Epithelial cell of prostate (primary cell): ENCODE data around the gene MCHR2.
"Not testable (repeated sequence)": the region's sequence is repeated elsewhere in the genome, so short reads cannot be mapped to it uniquely, and the experiment has no call there.

ENCODE experiments used
- DNase-seq: peaks from one replicate; pipeline ENCODE4 v3.0.0-alpha.2; 2011; ENCODE audit warnings: low read depth, low spot score
- H3K27ac ChIP-seq: fragments of 450-650 bp; 2 replicates; pipeline ENCODE4 v1.5.1; 2017; ENCODE audit warnings: mild to moderate bottlenecking

Gene MCHR2, protein sequence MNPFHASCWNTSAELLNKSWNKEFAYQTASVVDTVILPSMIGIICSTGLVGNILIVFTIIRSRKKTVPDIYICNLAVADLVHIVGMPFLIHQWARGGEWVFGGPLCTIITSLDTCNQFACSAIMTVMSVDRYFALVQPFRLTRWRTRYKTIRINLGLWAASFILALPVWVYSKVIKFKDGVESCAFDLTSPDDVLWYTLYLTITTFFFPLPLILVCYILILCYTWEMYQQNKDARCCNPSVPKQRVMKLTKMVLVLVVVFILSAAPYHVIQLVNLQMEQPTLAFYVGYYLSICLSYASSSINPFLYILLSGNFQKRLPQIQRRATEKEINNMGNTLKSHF

DNA sequence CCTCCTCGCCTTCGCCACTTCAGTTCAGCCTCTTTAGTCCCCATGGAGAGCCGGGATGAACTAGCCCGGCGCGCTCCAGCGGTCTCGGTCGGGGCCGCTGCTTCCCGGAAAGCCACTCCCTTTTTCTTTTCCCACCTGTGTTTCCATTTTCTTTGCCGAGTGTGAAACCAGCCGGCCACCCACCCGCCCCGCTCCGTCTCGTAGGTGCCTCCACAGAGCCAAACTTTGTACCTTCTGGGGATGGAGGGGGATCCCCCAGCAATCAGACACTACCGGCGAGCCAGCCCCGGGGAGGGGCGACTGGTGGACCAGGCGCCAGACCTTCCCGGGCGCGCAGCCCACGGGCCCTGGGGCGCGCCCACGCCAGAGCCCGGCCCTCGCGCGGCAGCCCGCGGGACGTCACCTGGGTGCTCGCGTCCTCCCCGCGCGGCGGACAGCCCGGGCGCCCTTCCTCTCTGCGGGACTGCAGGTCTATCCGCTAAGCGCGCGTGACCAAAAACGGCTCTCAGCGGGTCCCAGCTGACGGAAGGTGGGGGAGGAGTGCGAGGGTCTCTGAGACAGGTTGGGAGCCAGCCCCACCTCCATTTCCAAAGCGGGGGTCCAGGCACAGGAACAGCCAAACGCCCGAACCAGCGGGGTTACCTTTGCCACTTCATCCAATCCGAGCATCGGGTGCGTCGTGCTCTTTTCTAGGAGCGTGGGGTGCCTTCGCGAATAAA, at the start of gene MCHR2:
Gene MCHR2 (minus strand): TSS at position 691 of the 719 bp plus-strand sequence. CDS start 38,076 bp downstream, outside the sequence.
- DNase-seq, result no peak

DNA sequence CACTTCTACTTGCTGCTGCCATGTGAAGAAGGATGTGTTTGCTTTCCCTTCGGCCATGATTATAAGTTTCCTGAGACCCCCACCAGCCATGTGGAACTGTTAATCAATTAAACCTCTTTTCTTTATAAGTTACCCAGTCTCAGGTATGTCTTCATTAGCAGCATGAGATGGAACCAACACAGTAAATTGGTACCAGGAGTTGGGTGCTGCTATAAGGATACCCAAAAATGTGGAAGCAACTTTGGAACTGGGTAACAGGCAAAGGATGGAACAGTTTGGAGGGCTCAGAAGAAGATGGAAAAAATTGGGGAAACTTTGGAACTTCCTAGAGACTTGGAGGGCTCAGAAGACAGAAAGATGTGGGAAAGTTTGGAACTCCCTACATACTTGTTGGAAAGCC, 44.5 kb upstream of the MCHR2 start:
- not testable (repeated sequence) for DNase-seq

More for the DNA sequence above, at the start of gene MCHR2:
- no peak within 1 kb of the TSS for H3K27ac ChIP-seq

DNA sequence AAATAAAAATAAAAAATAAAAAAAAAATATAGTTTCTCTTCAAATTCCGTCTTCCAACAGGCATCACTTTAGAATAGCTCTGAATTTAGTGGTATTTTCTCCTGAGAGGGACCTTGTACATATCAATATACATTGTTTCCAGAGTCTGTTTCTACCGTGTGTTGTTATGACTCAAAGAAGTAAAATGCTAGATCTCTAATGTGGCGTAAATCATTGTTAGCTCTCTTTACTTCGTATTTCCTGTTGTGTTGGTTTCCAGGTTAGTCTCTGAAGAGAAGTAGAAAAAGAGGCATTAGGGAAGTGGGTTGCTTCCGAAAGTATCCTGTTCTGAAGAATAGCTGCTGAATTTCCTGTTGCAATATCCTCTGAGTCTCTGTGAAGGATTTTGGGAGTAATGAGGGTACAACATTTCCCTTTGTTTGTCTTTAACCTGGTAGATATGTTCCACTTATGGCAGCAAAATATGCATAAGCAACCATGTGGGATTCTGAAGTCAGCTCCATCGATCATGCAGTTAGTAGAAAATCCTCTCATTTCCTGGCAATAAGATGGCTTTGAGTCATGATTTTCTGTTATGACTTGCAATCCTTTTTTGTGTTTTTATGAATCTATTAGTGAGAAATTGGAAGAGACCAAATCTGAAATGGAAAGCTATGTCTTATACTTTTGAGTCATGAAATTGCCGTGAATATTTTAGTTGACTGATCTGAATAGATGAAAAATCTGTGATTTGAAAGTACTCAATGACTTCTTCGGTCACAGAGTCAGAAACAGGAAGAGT, 42.0 kb upstream of the MCHR2 start:
- H3K27ac ChIP-seq, result no peak overlapping the region
- no peak for DNase-seq

More for the DNA sequence above, 44.5 kb upstream of the MCHR2 start:
- not testable (repeated sequence) for H3K27ac ChIP-seq

DNA sequence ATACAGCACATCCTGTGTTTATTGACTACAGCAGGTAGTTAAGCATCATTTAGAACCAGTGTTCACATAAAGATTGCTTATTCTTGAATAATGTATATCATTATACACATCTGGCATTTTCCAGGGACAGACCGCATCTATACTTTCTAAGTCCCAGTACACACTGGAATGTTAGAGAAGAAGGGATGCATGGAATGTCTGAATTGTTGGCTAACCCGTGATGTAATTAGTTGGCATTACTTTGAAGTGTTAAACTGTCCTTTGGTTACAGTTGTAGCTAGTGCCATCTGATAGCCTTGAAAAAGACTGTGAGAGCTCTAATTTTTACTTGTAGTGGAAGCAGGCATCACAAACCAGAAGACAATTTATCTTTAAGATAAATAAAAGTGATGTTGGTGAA, 29.8 kb upstream of the MCHR2 start:
- DNase-seq, result no peak
- no peak overlapping the region for H3K27ac ChIP-seq

DNA sequence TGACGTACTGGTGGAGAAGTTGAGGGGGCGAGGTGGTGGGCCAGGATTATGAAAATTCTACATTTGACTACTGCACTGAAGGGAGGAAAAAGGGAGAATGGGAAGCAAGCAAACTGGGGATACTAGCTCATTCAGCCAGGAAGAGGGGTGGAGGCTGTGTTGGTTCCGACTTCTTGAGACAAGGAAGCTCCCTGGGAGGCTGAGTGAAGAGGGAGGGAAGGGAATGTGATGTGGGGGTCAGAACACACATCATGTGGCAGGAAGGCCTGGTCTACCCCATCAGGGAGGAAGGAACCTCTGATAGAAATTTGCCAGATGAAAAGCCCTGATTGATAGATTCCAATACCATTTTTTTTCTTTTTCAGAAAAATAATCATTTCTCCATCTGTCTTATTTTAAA, 28.8 kb upstream of the MCHR2 start:
- no peak overlapping the region for H3K27ac ChIP-seq
- DNase-seq, result no peak

DNA sequence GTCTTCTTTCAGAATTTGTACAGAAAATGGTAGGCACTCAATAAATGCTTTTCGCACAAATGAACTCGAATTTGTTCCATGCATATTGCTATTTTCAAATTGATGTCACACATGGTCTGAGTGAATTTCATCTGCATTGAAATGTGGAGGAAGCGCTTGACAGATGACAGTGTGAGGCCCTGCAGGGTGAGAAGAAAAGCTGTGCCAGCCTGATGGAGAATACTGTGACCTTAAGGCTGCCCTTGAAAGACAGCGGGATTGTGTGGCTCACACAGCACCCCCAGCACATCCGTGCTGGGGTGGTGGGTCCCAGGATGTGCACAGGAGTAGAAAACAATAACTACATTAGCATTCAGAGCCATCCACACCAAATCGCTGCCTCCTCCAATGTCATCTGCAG, 14.8 kb upstream of the MCHR2 start:
- DNase-seq, result no peak
- no peak overlapping the region for H3K27ac ChIP-seq

DNA sequence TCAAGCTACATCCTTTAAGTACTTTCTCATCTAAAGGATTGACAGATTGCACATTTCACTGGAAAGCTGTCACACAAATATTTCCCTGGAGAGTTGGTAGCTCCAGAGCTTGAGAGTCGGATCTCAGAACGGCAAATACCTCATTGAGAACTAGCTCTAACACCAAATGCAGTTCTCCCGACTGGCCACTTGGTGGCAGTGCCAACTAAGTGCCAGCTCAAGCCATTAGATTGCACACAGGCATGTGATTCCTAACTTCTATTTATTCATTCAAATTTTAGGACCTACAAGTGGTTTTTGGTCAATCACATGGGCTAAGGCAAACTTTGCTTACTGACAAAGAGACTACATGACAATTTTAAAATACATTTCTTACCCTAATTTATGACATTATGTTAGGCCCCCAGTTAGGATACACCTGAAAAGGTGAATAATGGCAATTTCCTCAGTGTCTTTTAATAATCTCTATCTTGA, 7.9 kb upstream of the MCHR2 start:
- H3K27ac ChIP-seq, result no peak overlapping the region

DNA sequence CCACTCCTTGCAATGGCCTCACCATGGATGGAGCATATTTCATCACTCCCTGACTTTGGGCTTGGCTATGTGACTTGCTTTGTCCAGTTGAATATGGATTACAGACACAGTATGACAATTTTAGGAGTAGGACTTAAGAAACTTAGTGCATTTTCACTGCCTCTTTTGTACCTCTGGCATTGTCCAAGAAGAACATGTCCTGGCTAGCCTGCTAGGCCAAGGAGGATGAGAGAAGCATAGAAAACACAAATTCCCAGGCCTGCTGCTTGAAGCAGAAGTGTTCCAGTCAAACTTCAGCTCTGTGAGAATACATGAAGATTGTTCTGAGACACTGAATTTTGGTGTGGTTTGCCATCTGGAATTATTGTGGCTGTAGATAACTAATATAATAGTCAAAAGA, 3.1 kb upstream of the MCHR2 start:
- H3K27ac ChIP-seq, result no peak overlapping the region
- DNase-seq, result no peak

More for the DNA sequence above, 7.9 kb upstream of the MCHR2 start:
- no peak for DNase-seq

DNA sequence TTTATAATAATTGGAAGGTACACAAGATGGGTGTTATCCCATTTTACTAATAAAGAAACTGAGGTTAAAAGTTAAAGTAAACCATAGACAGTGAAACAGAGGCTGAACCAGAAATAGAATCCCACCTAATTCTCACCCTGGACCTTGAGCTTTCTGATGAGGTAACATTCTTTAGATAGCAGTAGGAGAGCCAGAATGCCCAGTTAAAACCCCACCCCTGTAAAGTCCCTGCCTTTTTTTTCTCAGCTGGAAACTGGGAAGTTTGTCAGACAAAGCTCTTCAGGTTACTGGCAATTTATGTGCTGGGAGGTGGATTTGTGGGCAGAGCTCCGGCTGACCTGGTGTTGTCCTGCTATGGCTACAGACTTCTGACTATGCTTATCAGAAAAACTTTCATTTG, 1.9 kb upstream of the MCHR2 start:
- no peak for DNase-seq
- H3K27ac ChIP-seq, result no peak overlapping the region

DNA sequence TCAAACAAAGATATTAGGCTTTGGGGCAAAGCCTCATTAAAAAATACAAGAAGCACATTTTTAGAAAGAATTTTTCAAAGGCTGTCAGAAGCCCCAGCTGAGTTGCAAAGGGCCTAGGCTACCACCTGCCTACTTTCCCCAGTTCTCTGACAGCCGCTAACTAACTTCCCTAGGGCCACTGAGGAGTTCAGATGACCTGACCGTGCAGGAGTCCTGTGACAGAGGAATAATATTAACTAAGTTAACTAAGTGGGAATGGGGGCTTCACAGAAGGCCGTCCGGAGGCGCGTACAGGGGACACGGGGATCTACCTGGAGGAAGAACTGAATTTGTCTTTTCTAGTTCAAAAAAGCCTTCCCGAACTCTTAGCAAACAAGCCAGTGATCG, 884 bp downstream of the MCHR2 start:
- DNase-seq, result no peak
- H3K27ac ChIP-seq, result no peak overlapping the region

DNA sequence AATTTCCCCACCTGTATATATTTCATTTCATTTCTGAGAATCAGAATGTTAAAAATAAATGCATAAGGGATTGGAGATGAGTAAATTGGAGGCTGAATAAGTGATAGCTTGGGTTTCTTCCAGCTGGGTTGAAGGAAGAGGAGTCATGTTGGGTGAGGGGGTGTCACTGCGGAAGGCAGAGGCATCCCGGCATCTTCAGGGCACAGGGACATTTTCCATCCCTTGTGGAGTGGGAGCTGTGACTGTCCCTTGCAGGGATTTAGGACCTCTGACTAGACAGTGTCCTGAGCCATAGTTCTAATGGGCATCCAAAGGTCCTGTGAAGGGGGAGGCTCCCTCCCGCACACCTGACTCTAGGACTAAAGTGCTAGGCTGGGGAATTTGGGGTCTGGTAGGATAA, 2.1 kb downstream of the MCHR2 start:
- no peak for DNase-seq
- no peak overlapping the region for H3K27ac ChIP-seq

DNA sequence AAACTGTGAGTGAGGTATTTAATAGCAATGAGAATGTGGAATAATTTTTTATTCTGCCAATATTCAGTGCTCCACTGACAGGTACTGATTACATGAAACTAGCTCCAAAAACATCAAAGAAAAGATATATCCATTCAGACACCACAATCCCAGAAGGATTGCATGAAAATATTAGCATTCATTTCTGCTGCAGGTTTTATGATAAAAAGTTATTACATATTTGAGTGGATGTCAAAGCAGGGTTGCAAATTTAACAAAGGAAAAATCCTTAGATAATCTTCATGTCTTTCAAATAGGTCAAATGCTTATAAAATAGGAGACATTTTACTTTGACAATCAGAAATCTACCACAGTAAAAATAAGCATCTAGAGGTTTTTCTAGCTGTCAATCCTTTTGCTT, 13.3 kb downstream of the MCHR2 start:
- no peak for DNase-seq
- H3K27ac ChIP-seq, result no peak overlapping the region

DNA sequence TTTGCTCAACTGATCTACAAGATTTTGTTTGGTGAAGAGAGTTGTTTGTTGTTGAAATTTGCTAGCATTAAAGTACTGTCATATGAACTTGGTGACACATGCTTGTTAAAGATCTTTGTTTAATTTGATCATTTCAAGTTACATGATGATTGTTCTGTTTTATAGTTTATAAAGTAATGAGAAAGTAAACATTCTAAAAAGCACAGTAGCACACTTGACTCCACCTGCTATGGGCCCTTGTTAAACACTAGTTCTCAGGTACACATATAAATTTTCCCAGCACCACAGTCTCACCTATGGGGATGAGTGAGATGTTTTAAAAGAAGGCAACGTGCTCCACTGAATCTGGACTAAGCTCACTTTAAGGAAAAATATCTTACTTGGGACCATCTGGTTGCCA, 14.1 kb downstream of the MCHR2 start:
- no peak for DNase-seq
- H3K27ac ChIP-seq, result no peak overlapping the region

DNA sequence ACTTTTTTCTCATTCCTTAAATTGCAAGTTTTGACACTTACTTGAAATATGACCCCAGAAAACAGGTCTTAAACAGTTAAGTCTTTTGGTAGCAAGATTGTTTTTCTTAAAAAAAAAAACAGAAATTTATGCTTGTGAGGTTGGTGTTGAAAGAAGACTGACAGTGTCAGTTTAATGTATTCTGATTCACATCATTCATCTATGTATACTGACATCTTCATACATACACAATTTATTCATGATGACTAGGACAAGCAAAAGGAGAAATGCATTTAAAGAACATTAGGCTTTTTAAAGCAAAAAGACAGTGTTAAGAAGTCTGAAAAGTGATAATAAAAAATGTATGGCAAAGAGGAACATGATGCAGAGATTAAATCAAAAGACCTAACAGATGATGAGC, 27.0 kb downstream of the MCHR2 start:
- no peak for DNase-seq
- no peak overlapping the region for H3K27ac ChIP-seq

DNA sequence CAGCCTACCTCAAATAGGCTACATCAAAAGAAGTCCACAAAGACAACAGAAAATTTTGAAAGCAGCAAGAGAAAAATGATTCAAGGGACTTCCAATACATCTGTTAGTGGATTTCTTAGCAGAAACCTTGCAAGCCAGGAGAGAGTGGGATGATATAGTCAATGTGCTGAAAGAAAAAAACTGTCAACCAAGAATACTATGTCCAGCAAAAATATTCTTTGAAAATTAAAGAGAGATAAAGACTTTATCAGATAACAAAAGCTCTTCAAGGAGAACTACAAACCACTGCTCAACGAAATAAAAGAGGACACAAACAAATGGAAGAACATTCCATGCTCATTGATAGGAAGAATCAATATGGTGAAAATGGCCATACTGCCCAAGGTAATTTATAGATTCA, 34.0 kb downstream of the MCHR2 start:
- H3K27ac ChIP-seq, result no peak overlapping the region
- no peak for DNase-seq

DNA sequence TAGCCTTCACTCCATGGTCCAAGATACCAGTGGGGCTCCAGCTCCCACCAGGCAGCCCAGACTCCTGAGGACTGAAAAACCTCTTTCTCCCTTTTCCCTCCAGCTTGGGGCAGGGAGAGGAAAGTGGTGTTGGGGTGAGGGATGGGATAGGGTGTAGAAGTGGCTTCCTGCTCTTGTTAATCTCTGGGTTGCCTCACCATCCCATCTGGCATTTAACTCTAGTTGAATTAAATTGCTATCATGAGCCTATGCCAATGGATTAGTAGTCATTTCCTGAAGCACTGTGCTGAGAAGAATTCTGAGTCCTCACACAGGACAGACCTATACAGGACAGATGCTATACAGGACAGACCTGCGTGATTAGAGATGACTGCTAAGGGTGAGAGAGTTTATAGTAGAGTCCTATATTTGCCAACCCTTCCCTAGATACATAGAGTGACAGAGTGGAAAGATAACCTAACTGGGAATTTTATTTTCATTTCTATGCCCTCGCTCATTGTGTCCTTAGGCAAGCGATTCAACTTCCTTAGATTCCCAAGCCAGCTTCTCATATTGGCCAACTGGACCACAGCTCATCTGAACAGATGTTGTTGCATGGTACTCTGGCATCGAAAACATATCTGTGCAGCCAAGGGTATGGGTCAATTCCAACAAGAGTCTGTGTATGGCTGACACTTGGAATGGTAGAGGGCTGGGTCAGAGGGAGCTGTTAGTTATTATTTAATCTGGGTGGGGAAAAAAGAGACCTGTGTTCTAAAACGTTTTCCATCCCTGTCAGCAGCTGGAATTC, 42.8 kb downstream of the MCHR2 start:
- H3K27ac ChIP-seq, result no peak overlapping the region
- no peak for DNase-seq

DNA sequence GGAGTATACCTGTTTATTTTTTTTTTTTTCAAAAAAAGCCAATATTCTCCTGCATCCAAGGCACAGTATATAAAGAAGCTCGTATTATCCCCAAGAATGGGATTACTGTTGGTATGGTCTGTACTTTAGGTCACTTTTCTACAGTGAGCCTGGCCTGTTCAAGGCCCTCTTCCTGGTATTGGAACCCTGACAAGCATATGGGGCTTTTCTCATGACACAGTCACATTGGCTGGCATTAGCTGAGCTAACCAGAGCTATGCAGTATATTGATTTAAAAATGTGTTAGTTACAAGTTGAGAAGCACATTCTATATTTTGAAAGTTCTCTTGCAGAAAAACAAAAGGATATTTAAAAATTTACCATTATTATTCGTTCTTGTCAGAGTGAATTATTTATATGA, 48.0 kb downstream of the MCHR2 start:
- no peak for DNase-seq
- H3K27ac ChIP-seq, result no peak overlapping the region

DNA sequence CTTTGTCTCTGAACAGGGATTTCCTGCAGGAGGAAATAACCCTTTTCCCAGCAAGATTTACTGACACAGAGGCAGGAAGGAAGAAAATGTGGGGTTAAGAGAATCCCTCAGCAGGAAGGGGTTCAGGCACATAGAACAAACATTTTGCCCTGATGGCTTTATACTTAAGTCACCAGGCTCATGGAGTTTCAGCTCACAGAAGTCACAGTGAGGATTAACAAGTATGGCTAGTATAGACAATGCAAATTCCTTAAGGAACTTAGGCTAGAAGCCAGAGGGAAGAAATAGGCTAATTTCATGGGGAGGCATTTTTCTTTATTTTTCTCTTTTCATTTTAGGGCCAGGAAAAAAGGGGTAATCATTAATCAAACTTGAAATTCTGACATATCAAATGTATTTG, 50.2 kb downstream of the MCHR2 start:
- H3K27ac ChIP-seq, result no peak overlapping the region
- no peak for DNase-seq

DNA sequence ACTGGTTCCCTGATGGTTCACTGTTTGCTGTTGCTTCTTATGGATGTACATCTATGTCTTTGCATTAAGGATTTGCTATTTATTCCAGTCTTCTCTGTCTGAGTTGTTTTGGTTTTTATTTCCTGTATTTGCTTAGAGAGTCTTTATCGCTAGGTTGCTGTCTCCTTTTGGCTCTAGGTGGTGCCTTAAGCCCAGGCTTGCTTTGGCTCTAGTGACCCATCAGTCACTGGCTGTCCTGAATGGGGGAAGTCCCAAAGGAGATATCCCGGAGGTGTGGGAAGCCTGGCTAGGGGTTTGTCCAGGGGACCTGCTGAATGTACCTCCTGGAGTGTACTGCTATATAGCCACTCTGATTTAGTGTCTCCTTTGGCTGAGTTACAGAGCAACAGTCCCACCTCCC, 53.4 kb downstream of the MCHR2 start:
- DNase-seq, result no peak
- H3K27ac ChIP-seq, result no peak overlapping the region

DNA sequence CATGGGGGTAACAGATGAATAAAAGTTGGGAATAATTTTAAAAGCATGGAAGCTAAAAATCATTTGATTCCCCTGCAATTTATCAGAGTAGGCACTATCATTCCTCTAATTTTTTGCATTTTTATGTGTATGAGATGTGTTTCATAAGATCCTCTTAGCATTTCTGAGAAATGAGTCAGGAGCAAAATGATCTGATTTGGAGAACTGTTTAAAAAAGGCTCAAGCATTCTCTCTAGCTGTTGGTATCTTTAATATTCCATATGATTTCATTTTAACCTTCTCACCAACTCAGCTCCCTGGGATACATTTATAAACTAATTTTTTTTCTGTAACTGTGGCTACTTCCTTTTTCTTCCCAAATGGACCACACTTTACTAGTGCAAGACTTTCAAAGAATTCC, 60.9 kb downstream of the MCHR2 start:
- DNase-seq, result no peak
- H3K27ac ChIP-seq, result no peak overlapping the region
